Measurements from ENCODE around the gene CDH5.

DNA sequence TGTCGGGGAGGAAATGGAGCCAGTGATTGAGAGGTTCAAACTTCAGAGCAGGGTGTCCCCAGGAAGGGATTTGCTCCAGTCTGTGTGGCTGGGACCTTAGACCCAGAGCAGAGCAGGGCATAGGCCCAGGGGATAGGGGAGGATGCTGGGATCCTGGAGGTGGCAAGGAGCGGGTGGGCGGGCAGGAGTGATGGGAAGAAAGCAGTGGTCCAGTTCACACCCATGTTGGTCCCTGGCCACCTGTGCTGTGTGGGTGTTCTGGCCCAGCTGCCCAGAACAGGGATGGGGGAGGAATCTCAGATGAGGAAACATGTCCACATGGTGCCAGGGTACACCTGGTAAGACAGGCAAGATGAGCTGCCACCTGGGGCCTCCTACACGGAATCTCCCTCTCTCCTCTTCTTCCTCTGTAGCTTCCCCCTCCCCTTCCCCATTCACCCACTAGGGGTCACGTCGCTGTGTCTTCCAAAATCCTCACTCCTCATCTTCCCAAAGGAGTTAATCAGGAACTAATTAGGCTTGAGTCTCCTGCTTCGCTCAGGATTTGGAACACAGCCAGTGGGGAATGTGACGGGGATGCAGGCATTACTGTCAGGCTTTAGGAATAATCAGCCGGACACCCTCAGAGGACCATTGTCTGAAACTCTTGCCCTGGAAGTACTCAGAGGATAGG, 62.9 kb downstream of the CDH5 start:
- no peak for TF ChIP-seq POLR2A (IDR thresholded peaks at IDR 0.05; ENCODE audit: control extremely low read depth in 1 of 2, low read depth in 2 of 2, low read length in 2 of 2)
- TF ChIP-seq GTF2F1 (IDR thresholded peaks at IDR 0.05; ENCODE audit: borderline replicate concordance, low read depth, low read length): no peak
- TF ChIP-seq EZH2 (IDR thresholded peaks at IDR 0.05; ENCODE audit: low read depth, low read length, severe bottlenecking): no peak
- TF ChIP-seq, protein P1, sequence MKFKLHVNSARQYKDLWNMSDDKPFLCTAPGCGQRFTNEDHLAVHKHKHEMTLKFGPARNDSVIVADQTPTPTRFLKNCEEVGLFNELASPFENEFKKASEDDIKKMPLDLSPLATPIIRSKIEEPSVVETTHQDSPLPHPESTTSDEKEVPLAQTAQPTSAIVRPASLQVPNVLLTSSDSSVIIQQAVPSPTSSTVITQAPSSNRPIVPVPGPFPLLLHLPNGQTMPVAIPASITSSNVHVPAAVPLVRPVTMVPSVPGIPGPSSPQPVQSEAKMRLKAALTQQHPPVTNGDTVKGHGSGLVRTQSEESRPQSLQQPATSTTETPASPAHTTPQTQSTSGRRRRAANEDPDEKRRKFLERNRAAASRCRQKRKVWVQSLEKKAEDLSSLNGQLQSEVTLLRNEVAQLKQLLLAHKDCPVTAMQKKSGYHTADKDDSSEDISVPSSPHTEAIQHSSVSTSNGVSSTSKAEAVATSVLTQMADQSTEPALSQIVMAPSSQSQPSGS (IDR thresholded peaks at IDR 0.05; ENCODE audit: low read length): no peak
- TF ChIP-seq, protein P2, sequence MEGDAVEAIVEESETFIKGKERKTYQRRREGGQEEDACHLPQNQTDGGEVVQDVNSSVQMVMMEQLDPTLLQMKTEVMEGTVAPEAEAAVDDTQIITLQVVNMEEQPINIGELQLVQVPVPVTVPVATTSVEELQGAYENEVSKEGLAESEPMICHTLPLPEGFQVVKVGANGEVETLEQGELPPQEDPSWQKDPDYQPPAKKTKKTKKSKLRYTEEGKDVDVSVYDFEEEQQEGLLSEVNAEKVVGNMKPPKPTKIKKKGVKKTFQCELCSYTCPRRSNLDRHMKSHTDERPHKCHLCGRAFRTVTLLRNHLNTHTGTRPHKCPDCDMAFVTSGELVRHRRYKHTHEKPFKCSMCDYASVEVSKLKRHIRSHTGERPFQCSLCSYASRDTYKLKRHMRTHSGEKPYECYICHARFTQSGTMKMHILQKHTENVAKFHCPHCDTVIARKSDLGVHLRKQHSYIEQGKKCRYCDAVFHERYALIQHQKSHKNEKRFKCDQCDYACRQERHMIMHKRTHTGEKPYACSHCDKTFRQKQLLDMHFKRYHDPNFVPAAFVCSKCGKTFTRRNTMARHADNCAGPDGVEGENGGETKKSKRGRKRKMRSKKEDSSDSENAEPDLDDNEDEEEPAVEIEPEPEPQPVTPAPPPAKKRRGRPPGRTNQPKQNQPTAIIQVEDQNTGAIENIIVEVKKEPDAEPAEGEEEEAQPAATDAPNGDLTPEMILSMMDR (IDR thresholded peaks at IDR 0.05; ENCODE audit: control extremely low read depth in 1 of 3, insufficient read depth in 1 of 3, low read depth in 1 of 3, low read length in 3 of 3): peak in 2 of 3 experiments; percentile 11 to 30; a peak in 2 of 4 replicates
- TF ChIP-seq CBX8 (IDR thresholded peaks at IDR 0.05; ENCODE audit: borderline replicate concordance, low read depth, low read length): no peak
- TF ChIP-seq TBP (IDR thresholded peaks at IDR 0.05; ENCODE audit: low read depth, low read length): no peak
- TF ChIP-seq SP1 (IDR thresholded peaks at IDR 0.05; ENCODE audit: low read depth, low read length): no peak
- TF ChIP-seq E2F6 (IDR thresholded peaks at IDR 0.05): no peak
- TF ChIP-seq TAF1 (IDR thresholded peaks at IDR 0.05; ENCODE audit: low read depth, low read length): no peak
- no peak for TF ChIP-seq SP4 (IDR thresholded peaks at IDR 0.05; ENCODE audit: low read length)
- no peak for TF ChIP-seq MAX (IDR thresholded peaks at IDR 0.05)
